NCI-H526 treated with DMSO at 0.1 percent for 48 hours (cell line): ENCODE results near the gene ZSWIM7.
"Not testable (repeated sequence)": the region's sequence is repeated elsewhere in the genome, so short reads cannot be mapped to it uniquely, and the experiment has no call there.

Experiments
- DNase-seq: peaks from one replicate; lab custom pipeline; 2025; lab: John Stamatoyannopoulos, UW

The ZSWIM7 gene

DNA sequence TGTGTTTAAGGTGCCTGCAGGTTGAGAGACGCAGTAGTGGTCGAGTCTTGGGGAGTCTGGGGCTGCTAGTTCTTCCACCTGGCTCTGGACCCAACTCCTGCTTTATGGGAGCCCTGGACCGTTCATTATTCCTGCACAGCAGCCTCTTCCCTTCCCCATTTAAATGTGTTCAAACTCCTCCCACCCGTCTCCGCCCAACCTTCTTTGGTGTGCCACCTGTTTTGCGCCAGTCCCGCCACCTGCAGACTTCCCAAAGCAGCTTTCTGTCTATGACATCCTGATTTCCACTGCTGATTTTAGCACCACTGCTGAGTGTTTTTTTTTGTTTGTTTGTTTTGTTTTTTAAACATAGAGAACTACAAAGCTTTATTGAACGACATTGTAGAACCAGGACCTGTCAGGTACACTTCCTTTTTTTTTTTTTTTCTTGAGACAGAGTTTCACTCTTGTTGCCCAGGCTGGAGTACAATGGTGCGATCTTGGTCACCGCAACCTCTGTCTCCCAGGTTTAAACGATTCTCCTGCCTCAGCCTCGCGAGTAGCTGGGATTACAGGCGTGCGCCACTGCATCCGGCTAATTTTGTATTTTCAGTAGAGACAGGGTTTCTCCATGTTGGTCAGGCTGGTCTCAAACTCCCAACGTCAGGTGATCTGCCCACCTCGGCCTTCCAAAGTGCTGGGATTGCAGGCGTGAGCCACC lies 41.7 kb downstream of the ZSWIM7 start:
- no peak for DNase-seq

DNA sequence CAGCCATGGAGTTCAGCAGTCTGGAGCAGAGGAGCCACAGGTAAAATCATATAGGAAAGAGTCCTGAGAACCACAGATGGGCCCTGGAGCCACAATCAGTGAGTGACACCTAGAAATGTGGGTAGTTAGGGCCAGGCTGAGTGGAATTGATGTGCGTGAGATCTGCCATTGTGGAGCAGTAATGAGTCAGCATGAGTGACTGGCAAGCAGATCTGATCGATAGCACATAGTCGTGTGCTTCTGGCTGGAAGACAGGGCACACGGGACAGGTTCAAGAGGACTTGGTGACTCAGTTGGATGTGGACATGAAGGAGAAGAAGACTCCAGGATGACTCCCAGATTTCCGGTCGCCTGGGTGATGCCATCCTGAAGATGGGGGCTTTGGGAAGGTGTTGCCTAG lies 42.3 kb downstream of the ZSWIM7 start:
- no peak for DNase-seq

DNA sequence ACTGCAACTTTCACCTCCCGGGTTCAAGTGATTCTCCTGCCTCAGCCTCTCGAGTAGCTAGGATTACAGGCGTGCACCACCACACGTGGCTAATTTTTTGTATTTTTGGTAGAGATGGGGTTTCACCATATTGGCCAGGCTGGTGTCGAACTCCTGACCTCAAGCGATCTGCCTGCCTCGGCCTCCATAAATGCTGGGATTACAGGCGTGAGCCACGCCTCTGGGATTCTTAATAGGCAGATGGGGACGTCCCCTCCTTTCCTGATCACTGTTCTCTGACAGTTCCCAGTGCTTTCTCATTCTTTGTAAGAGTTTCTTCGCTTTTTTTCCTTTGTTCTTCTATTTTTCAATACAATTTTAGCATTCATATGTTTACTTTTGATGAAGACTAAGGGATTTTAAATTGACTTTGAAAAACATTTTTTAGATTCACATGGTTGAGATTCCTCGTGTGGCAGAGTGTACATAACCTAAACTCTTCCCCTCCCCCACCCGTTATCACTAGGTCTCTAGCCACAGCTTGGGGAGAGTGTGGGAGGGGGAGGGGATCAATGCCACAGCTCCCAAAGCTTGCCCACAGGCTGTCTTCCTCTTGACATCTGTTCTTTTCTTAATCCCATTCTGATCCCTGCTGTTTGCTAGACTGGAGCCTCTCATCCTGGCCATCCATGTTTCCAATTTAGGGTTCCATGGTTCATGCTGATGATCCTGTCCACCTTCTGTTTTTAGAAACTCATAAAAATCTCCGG lies 43.5 kb downstream of the ZSWIM7 start:
- no peak for DNase-seq

DNA sequence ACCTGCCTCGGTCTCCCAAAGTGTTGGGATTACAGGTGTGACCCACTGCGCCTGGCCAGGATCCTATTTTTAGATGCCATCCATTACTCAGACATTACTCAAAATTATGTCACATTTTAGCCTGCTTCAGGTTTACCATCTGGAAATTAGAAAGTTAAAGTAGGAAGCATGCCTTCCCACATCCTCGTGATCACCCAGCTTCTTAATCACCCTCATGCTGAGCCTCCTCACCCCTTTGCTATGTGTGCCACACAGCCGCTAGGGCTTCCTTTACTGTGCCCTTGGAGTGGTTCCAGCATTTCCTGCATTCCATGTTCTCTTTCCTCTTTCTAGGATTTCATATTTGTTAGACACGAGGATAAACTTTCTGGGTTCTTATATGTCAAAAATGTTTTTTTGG lies 45.3 kb downstream of the ZSWIM7 start:
- DNase-seq = no peak

DNA sequence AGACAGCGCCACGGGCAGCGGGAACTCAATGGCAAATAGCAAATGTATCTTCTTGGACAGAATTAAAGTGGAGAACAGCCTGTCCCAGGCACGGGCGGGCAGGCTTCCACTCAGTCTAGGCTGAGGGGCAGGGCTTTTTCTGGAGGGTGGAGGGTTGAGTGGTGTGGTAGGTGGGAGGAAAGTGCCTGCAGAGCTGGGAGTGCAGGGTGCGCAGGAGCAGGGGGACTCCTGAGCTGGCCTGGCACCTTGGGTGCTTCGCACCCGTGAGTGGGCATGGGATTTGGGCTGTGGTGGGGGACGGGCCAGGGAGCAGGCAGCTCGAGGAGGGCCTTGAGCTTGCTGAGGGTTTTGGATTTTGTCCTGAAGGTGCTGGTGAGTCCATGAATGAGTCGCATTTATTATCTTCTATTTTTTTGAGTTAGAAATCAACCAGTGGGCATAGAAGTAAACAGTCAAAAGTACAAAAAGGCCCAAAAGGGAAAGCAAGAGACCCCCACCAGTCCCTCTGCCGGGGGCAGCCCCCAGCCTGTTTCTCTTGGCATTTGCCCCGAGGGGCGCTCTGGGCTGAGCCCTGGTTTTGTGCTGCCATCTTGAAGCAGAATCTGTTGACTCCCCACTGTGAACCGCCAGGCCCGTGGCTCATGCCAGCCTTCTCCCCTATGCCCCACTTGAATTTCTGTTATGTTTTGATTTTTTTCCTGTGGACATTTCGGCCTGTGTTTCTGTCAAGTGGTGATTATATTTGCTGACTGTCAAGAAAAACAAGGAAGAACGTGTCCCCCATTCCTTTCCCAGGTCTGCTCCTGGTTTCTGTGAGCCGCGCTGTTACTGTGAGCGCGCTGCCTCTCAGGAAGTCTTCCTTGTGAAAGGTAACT lies 46.4 kb downstream of the ZSWIM7 start:
- DNase-seq = no peak

DNA sequence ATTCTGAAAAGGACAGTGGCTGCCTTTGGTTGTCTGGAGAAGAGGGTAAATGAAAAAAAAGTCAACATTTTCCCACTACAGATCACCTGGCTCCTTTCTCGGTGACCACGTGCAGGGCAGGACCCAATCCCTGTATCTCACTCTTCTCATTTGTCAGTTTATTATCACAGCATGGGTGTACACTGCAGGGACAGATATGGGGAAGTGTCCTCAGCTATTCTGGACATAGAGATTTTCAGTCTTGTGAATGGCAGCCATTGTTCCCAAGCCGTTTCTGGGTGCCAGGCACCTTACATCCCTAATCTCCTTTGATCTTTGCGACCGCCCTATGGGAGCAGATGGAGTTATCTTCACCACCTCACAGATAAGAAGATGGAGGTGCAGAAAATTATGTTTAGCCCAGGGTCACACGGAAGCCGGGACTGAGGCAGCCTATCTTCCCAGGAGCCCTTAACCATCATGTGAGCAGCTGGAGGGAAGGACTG lies 47.4 kb downstream of the ZSWIM7 start:
- no peak for DNase-seq

DNA sequence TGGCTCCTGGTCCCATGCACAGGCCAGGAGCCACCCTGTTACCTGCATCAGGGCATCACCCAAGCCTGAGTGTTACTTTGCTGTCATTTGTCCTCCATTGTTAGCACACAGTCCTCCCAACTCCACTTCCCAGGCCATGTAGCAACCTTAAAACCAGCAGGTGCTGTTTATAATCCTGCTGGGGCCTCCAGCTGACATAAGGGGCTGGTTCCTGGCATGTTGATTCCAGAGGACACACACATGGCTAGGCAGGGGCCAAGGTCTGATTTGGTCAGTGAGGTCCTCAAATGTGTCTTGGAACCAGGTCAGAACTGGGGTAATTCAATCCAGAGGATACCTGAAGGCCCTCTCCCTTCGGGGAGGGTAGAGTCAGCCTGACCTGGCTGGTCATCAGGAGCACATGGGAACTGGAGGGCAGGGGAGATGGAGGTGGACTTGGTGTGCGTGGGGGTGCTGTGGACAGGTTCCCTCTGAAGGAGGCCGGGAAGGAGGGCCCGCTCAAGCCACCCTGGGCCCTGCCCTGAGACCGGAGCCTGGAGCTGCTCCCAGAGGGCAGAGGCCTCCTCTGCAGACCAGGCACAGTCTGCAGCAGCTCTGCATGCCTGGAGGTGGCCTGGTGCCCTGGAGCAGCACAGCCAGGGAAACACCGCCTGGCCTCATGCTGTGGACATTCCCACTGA lies 48.0 kb downstream of the ZSWIM7 start:
- no peak for DNase-seq

DNA sequence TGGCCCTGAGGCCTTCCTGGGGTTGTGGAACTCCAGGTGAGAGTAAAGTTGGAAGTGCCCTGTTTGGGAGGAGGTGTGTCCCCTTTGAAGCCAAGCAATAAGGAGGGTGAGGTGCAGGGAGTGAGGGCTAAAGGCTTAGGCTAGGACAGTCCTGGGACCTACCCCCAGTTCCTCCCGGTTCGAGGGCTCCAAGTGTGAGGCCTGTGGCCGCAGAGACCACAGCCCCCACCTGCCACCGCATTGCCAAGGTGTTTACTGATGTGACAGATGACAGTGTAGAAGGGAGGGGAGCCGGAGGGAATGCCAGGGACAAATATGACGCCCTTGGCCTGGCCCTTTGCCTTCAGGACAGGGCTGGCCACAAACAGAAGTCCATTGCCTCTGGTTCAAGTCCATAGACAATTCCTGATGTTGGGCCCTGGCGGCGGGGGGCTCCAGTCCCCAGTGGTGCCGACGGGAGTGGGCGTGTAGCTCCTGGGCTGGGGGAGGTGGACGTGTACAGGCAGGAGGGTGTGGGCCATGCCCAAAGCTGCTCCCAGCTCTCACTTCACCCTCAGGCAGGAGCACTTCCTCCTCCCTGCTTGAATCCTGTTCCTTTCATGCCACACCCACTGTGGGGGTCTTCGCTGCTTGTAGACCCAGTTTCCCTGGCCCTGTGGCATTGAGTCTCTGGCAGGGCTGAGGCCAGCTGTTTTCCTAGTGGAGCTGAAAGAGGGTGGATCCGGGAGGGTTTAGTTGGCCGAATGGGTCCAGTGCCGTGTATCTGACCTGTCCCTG lies 51.3 kb downstream of the ZSWIM7 start:
- DNase-seq = no peak

DNA sequence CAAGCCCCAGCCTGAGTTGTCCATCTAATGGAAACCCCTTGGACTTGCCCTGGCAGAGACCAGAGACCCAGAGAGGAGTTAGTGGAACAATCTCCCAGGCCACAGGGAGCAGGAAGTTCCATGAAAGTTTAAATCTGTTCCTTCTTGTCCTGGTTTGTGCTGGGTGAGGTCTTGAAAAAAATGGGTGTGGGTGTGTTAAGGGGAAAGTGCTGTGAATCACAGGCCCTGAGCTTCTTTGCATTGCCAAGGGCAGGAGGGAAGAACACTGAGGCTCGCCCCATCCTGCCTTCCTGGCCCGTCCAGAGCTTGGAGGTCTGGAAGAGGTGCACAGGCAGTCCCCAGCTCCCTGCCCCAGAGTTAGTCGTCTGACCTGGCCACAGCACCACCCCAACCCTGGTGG lies 52.2 kb downstream of the ZSWIM7 start:
- no peak for DNase-seq

DNA sequence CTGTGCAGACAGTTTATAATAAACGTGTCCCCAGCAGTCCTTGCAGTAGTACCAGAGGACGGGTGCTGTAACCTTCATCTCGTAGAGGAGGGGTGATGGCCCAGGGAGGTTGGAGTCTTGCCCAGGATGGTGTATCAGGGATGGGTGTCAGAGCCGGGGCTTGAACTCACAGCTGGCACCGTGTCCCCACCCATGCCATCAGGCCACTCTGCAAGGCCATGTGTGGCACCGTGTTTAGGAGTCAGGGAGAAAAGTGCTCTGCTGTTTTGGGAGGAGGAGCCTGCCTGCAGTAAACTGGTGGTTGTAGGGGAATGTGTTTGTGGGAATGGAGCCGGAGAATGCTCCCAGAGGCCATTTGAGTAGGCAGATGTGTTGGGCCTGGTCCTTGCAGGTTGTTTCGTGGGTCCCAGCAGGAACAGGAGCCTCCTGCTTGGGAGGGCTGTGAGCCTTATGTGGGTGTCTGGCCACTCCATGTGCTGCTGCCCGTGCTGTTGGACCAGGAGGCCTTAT lies 52.8 kb downstream of the ZSWIM7 start:
- DNase-seq = no peak

DNA sequence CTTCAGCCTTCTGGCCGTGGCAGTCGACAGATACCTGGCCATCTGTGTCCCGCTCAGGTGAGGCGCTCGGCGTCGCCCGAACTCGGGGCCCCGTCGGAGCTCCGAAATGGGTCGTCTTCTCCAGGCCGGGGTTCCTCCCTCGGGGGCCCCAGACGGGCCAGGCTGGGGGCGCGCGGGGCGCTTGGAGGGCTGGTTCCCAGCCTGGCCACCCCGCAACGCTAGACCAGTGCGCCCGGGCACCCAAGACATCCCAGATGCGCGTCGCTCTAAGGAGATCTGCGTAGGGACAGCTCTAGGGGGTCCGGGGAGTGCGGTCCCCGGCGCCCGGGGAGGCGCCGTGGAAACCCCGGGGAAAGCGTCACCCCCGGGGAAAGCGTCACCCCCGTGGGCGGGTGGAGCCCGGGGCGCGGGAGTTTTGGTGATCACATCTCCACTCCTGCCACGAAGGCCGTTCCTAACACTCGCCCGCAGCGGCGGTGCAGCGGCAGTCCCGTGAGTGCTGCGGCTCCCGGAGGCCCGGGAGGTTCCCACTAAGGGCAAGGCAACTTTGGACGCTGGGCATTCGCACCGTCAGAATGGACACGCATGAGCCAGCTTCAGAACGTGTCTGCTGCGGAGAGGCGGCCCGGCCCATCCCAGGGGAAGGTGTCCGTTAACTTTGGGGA lies 53.8 kb downstream of the ZSWIM7 start:
- DNase-seq = no peak

DNA sequence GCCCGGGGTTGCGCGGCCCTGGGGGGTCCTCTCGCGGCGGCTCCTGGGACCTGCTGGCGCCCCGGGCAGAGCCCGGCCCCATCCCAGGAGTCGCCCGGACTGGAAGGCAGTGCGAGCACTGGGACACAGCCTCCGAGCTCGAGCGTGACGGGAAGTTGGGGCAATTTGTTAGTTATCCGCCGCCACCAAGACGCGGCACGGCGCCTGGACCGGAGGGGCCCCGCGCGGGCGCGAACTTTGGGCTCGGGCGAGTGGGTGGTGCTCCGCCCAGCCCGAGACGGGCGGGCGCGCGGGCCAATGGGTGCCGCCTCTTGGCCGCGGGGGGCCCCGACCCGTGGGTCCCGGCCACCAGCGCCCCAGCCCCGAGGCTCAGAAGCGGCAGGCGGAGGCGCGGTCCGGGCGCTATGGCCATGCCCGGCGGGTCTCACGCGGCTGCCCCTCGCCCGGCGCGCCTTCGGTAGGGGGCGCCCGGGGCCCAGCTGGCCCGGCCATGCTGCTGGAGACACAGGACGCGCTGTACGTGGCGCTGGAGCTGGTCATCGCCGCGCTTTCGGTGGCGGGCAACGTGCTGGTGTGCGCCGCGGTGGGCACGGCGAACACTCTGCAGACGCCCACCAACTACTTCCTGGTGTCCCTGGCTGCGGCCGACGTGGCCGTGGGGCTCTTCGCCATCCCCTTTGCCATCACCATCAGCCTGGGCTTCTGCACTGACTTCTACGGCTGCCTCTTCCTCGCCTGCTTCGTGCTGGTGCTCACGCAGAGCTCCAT lies 54.6 kb downstream of the ZSWIM7 start, which contains the start of gene ADORA2B:
ADORA2B (plus strand) TSS at position 372 of the 768 bp plus-strand sequence; CDS start at position 491, 119 bp downstream.
- peak; percentile 13 for DNase-seq

DNA sequence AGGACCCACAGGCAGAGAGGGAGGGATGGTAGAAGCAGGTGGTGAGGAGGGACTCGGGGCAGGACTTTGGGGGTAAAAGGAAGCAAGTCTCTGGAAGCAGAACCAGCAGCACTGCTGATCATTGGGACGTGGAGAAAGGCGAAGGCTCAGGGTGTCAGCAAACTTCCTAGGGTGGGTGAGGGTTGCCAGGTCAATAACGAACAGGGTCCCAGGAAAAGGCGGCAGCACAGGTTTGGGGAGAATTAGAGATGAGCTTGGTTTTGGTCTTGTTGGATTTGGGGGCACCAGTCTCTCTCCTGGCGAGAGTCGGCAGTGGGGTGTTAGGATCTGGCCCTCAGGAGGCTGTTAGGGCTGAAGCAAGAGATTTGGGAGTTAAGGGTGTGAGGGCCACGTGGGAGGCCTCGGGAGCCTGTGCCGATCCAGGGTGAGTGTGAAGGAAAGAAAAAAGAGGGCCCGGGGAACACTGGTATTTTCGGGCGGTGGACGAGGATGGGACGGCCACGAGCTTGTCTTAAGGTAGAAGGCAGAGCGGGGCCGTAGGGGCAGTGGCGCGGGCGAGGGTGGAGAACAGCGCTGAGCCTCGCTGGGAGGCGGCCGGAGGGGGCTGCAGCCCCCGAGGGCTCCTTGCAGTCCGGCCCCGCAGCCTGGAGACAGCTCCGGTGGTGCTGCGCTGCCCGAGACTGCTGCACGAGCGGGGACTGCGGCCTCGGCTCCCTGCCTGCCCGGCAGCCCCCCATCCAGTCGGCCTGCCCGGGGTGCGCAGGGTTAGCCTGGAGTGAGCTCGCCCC lies 55.3 kb downstream of the ZSWIM7 start:
- no peak for DNase-seq

DNA sequence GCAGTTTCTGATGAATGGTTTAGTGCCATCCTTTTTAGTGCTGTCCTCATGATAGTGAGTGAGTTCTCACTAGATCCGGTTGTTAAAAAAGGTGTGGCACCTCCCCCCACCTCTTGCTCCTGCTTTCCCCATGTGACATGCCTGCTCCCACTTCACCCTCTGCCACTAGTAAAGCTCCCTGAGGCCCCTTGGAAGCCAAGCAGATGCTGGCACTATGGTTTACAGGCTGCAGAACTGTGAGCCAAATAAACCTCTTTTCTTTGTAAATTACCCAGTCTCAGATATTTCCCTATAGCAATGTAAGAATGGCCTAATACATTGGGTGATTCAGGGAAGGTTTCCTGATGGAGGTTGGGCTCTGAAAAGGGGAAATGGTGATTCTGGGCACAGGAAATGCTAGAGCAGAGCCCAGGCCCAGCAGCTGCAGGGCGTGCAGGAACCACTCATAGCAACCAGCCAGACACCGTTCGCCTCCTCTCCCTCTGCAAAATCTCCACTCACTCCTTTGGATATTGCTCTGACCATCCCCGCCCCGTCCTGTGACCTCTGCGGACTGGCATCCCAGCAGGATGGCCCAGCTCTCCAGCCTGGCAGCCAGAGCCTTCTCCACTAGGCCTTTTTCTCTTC lies 57.2 kb downstream of the ZSWIM7 start:
- no peak for DNase-seq

DNA sequence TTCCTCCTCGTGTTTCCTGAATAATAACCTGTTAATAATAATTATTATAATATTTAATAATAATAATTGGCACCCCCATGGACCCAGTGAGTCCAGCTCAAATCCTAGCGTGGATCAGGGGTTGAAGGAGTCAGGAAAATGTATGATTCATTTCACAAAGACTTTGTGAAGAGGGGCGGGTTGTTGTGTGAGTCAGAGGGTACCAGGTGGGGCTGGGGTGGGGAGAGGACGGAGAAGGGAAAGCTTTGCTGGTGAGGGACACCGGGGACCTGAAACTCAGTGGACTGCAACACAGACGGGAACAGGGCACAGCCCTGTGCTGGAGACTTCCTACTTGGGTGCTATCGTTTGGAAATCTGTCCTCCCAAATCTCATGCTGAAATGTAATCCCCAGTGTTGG lies 57.7 kb downstream of the ZSWIM7 start:
- DNase-seq = no peak

DNA sequence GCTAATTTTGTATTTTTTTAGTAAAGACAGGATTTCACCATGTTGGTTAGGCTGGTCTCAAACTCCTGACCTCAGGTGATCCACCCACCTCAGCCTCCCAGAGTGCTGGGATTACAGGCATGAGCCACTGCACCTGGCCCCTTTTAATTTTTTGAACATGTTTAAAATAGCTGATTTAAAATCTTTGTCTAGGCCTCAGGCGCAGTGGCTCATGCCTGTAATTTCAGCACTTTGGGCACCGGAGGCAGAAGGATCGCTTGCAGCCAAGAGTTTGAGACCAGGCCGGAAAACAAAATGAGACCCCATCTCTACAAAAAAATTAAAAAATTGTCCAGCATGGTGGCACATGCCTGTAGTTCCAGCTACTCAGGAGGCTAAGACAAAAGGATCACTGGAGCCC lies 63.0 kb downstream of the ZSWIM7 start:
- not testable (repeated sequence) for DNase-seq

DNA sequence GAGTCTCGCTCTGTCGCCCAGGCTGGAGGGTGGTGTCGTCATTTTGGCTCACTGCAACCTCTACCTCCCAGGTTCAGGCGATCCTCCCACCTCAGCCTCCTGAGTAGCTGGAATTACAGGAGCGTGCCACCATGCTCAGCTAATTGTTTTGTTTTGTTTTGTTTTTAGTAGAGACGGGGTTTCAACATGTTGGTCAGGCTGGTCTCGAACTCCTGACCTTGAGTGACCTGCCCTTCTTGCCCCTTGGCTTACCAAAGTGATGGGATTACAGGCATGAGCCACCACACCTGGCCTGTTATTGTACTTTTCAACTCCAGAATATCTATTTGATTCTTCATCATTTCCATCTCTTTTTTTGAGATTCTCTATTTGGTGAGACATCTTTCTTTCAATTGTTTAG lies 63.6 kb downstream of the ZSWIM7 start:
- DNase-seq = no peak

DNA sequence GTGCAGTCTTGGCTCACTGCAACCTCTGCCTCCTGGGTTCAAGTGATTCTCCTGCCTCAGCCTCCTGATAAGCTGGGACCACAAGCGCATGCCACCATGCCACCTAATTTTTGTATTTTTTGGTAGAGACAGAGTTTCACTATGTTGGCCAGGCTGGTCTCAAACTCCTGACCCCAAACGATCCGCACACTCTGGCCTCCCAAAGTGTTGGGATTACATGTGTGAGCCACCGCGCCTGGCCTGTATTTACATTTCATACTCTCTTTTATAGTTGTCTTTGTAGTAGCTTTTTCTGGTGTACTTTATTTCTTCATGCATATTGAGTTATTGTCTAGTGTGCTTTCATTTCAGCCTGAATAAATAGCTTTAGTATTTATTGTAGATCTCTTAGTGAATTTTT lies 64.6 kb downstream of the ZSWIM7 start:
- no peak for DNase-seq
